Neural cell (in vitro differentiated cells): ENCODE data around the gene NDUFAF5. TPM values are rescaled to one million over a fixed set of nuclear protein-coding genes. Genes with fewer than 3 reads are reported as not detected.

Experiments
- H2AFZ ChIP-seq: fragments of 200-600, 300-800 bp; sonication (generic), shearing (Covaris generic); 2 replicates; pipeline ENCODE4 v1.6.0; 2014; ENCODE audit warnings: low read depth, mild to moderate bottlenecking, antibody characterized with exemption, low read length, moderate library complexity
- H3F3A ChIP-seq: fragments of 200-600 bp; shearing (Covaris generic); 2 replicates; pipeline ENCODE4 v1.6.1; 2016; ENCODE audit warnings: mild to moderate bottlenecking, moderate library complexity, mixed read lengths, antibody characterized with exemption, low read length; ENCODE audit not compliant: insufficient read depth, poor library complexity, severe bottlenecking
- H3K27ac ChIP-seq: fragments of 200-600, 300-800 bp; sonication (generic), shearing (Covaris generic); 2 replicates; pipeline ENCODE4 v1.5.1; 2014; ENCODE audit warnings: mild to moderate bottlenecking, low read length, moderate library complexity
- H3K27me3 ChIP-seq: fragments of 300-800, 200-600 bp; sonication (generic), shearing (Covaris generic); 2 replicates; pipeline ENCODE4 v1.6.0; 2014; ENCODE audit warnings: mild to moderate bottlenecking, low read depth, low read length, moderate library complexity; ENCODE audit not compliant: insufficient read depth
- H3K36me3 ChIP-seq: fragments of 300-800, 200-600 bp; sonication (generic), shearing (Covaris generic); 2 replicates; pipeline ENCODE4 v1.5.1; 2014; ENCODE audit warnings: mild to moderate bottlenecking, antibody characterized with exemption, low read length, moderate library complexity; ENCODE audit not compliant: insufficient read depth
- H3K4me2 ChIP-seq: fragments of 300-800, 200-600 bp; sonication (generic), shearing (Covaris generic); 2 replicates; pipeline ENCODE4 v1.6.0; 2014; ENCODE audit warnings: mild to moderate bottlenecking, low read length
- H3K4me3 ChIP-seq: fragments of 300-800, 200-600 bp; sonication (generic), shearing (Covaris generic); 2 replicates; pipeline ENCODE4 v1.5.1; 2014; ENCODE audit warnings: mild to moderate bottlenecking, low read length, moderate library complexity
- H3K79me2 ChIP-seq: fragments of 200-600 bp; shearing (Covaris generic); replicated peaks from 2 replicates; pipeline ENCODE4 v1.6.0; 2014; ENCODE audit warnings: mild to moderate bottlenecking, low read length, moderate library complexity; ENCODE audit not compliant: insufficient read depth
- H3K9ac ChIP-seq: fragments of 300-800, 200-600 bp; sonication (generic), shearing (Covaris generic); 2 replicates; pipeline ENCODE4 v1.6.1; 2016; ENCODE audit warnings: mild to moderate bottlenecking, low read length, mixed read lengths
- H3K9me2 ChIP-seq: fragments of 200-600 bp; shearing (Covaris generic); 2 replicates; pipeline ENCODE4 v1.6.1; 2016; ENCODE audit warnings: mild to moderate bottlenecking, low read length, mixed read lengths; ENCODE audit not compliant: insufficient read depth
- H3K9me3 ChIP-seq: fragments of 200-600, 300-800 bp; sonication (generic), shearing (Covaris generic); 2 replicates; pipeline ENCODE4 v1.6.1; 2016; ENCODE audit warnings: mild to moderate bottlenecking, mixed run types, low read length, moderate library complexity, mixed read lengths
- H4K20me1 ChIP-seq: fragments of 200-600 bp; shearing (Covaris generic); 2 replicates; pipeline ENCODE4 v1.6.1; 2016; ENCODE audit warnings: mild to moderate bottlenecking, mixed run types; ENCODE audit not compliant: insufficient read depth
- CTCF ChIP-seq: fragments of 450-650 bp; IDR thresholded peaks from 2 replicates; pipeline ENCODE4 v1.5.1; 2014; ENCODE audit warnings: antibody characterized with exemption, mild to moderate bottlenecking, moderate library complexity; ENCODE audit not compliant: poor library complexity, severe bottlenecking
- EP300 ChIP-seq: fragments of 450-650 bp; conservative IDR thresholded peaks from 2 replicates; pipeline ENCODE4 v1.6.1; 2014; ENCODE audit warnings: antibody characterized with exemption, mild to moderate bottlenecking, moderate library complexity; ENCODE audit not compliant: poor library complexity, severe bottlenecking
- EZH2 ChIP-seq: fragments of 200-600, 300-800 bp; shearing (Covaris generic), sonication (generic); IDR thresholded peaks from 2 replicates; pipeline ENCODE4 v1.6.1; 2014; ENCODE audit warnings: antibody characterized with exemption, low read length, borderline replicate concordance, mild to moderate bottlenecking; ENCODE audit not compliant: insufficient read depth, poor library complexity, severe bottlenecking
- MXI1 ChIP-seq: fragments of 450-650 bp; conservative IDR thresholded peaks from 2 replicates; pipeline ENCODE4 v1.6.1; 2014; ENCODE audit warnings: antibody characterized with exemption, mild to moderate bottlenecking; ENCODE audit not compliant: poor library complexity, severe bottlenecking
- POLR2AphosphoS5 ChIP-seq: IDR thresholded peaks from 2 replicates; pipeline ENCODE4 v1.6.1; 2012
- RAD21 ChIP-seq: fragments of 450-650 bp; conservative IDR thresholded peaks from 2 replicates; pipeline ENCODE4 v1.6.1; 2014; ENCODE audit warnings: antibody characterized with exemption, mild to moderate bottlenecking, moderate library complexity
- REST ChIP-seq: IDR thresholded peaks from 2 replicates; pipeline ENCODE4 v1.6.1; 2012; ENCODE audit warnings: borderline replicate concordance
- SMC3 ChIP-seq: fragments of 450-650 bp; conservative IDR thresholded peaks from 2 replicates; pipeline ENCODE4 v1.6.1; 2014; ENCODE audit warnings: antibody characterized with exemption, mild to moderate bottlenecking, moderate library complexity; ENCODE audit not compliant: poor library complexity
- TAF1 ChIP-seq: IDR thresholded peaks from 2 replicates; pipeline ENCODE4 v1.6.1; 2012; ENCODE audit warnings: low read depth
- polyA plus RNA-seq: library from polyadenylated mRNA; depleted of rRNA; stranded (reverse); fragments of >200 nt; gene quantifications from 2 replicates; pipeline ENCODE4 v1.2.3, GENCODE V29; 2014

The NDUFAF5 gene
- polyA plus RNA-seq, 1 donor from 2014 or later: 103 TPM

- Histone ChIP-seq H3K4me2 (no peak overlapping the region), H3K27me3 (no peaks in the 10 kb centered on the region), H3F3A (no peaks in the 10 kb centered on the region), H3K9ac (no peak overlapping the region), H3K4me3 (no peak overlapping the region), H3K27ac (no peak overlapping the region), H4K20me1 (no peaks in the 10 kb centered on the region), H3K36me3 (peaks cover 4% of the 10 kb centered on the region), H2AFZ (no peak overlapping the region), H3K9me2 (no peaks in the 10 kb centered on the region), H3K79me2 (peaks cover 15% of the 10 kb centered on the region), H3K9me3 (no peaks in the 10 kb centered on the region)
- no peak for TF ChIP-seq SMC3
- no peak for TF ChIP-seq TAF1
- no peak for TF ChIP-seq RAD21
- no peak for TF ChIP-seq EZH2
- TF ChIP-seq CTCF: no peak
- no peak for TF ChIP-seq REST
- TF ChIP-seq EP300: no peak
- no peak for TF ChIP-seq MXI1
- TF ChIP-seq POLR2AphosphoS5: no peak
Measured at GRCh38 chr20:13790708-13791107, 5.9 kb downstream of the NDUFAF5 start.

- no peaks in the 10 kb centered on the region for H3F3A ChIP-seq
- H3K27ac ChIP-seq: no peak overlapping the region
- peaks cover 4% of the 10 kb centered on the region for H3K79me2 ChIP-seq
- TF ChIP-seq MXI1 (no peak), REST (no peak)
- no peaks in the 10 kb centered on the region for H3K9me3 ChIP-seq
- H3K4me3 ChIP-seq: no peak overlapping the region
- H3K9me2 ChIP-seq: no peaks in the 10 kb centered on the region
- H3K9ac ChIP-seq: no peak overlapping the region
- H2AFZ ChIP-seq: no peak overlapping the region
- peaks cover 10% of the 10 kb centered on the region for H3K36me3 ChIP-seq
- H3K27me3 ChIP-seq: no peaks in the 10 kb centered on the region
- no peaks in the 10 kb centered on the region for H4K20me1 ChIP-seq
- H3K4me2 ChIP-seq: no peak overlapping the region
Measured at GRCh38 chr20:13791540-13792459, 7.0 kb downstream of the NDUFAF5 start.
